Pancreas (tissue), 10 donors: ENCODE data around the gene IST1. TPM values are rescaled to one million over a fixed set of nuclear protein-coding genes. Genes with fewer than 3 reads are reported as not detected.

Experiments used
- ATAC-seq, 4 donors: fragments of 200-7000 bp; cut with Tn5 transposase; one replicate each; pipeline versions ENCODE4 v1.8.0 to v1.9.1; 2020; ENCODE audit warnings: mild to moderate bottlenecking in 4 of 4, moderate library complexity in 4 of 4
- DNase-seq, 6 donors: peaks; one replicate each; pipeline ENCODE4 v3.0.0-alpha.2; 2020
- FAIRE-seq: peaks from 2 replicates; lab custom pipeline; 2012; peaks lifted over from hg19 to GRCh38; lab: Jason Lieb, UNC
- H3K27ac ChIP-seq, 4 donors: fragments of 200-600 bp; sonication (generic); 1 replicate in 3 of 4; 2 replicates in 1 of 4; pipeline versions ENCODE4 v1.5.0 to v1.8.0; 2020
- H3K27me3 ChIP-seq, 4 donors: fragments of 200-600 bp; one replicate each; pipeline ENCODE4 v1.8.0; 2021
- H3K36me3 ChIP-seq, 3 donors: fragments of 200-600 bp; sonication (generic) in 1 of 3; one replicate each; pipeline versions ENCODE4 v1.5.0 to v1.8.0; 2020 to 2021
- H3K4me1 ChIP-seq, 3 donors: fragments of 200-600 bp; one replicate each; pipeline ENCODE4 v1.8.0; 2021
- H3K4me3 ChIP-seq, 4 donors: fragments of 200-600 bp; sonication (generic) in 2 of 4; one replicate each; pipeline versions ENCODE4 v1.5.0 to v1.8.0; 2020 to 2021
- H3K9me3 ChIP-seq, 4 donors: fragments of 200-600 bp; one replicate each; pipeline ENCODE4 v1.8.0; 2021
- CTCF ChIP-seq, 4 donors: fragments of 200-600 bp; sonication (generic) in 3 of 4; IDR thresholded peaks; one replicate each; pipeline versions ENCODE4 v1.5.0 to v1.8.0; 2021; ENCODE audit warnings: antibody characterized with exemption in 4 of 4
- WGBS, 2 donors: extraction: QIAGEN DNeasy Blood & Tissue Kit; methylation state at CpG; one replicate each; pipeline ENCODE4 v1.1.7; 2013; 5-methylcytosine and 5-hydroxymethylcytosine counted together
- intact Hi-C, 3 donors: fragments of 100-400 bp; cut with DNase I; formaldehyde crosslinking; loops; one replicate each; pipeline versions ENCODE4 v1.11.1 to v1.14.2; 2022
- polyA plus RNA-seq, 2 donors: library from polyadenylated mRNA; stranded (reverse); fragments of 200-250 nt; gene quantifications; one replicate each; pipeline ENCODE4 v1.2.3, GENCODE V29; 2013
- total RNA-seq, 6 donors: library from RNA; stranded (reverse); fragmentation: NEBNext Ultra II Directional in 4 of 6; extraction: Animal tissue kit (Norgen Biotek cat#: 25700) in 4 of 6; gene quantifications; one replicate each; pipeline versions ENCODE4 v1.2.1 to v1.2.4, GENCODE V29; 2021 to 2023
- donor health status: healthy with polysubstance abuse.
- donor health status: DM: no; HTN: no; CAD: no; lungs with moderate emphysema.
- donor health status: DM: no; HTN: no; CAD: no.
- donor health status: control.
- donor health status: control.
- donor health status: Bipolar disorder and iron deficiency.
- donor health status: DM: yes; HTN: yes; CAD: no.
- donor health status: DM: no; HTN: no; CAD: no.
- donor health status: DM: no; HTN: no; CAD: no.
- donor health status: DM: yes; HTN: yes; CAD: no.

The IST1 gene
- total and polyA plus RNA-seq, 8 donors, result 56.1 to 121 (median 69.4) TPM

- Histone ChIP-seq H3K9me3 (no peaks in the 10 kb centered on the region), H3K36me3 (no peaks in the 10 kb centered on the region), H3K27ac (no peak overlapping the region), H3K4me3 (no peak overlapping the region), H3K4me1 (peaks cover 0 to 5% (median 0%) of the 10 kb centered on the region in 3 donors), H3K27me3 (no peaks in the 10 kb centered on the region)
- ATAC-seq (no peak), FAIRE-seq (no peak), DNase-seq (no peak)
- 59 to 62% methylated on average over 4 of the region's 4 CpGs for WGBS, 2 donors
- intact Hi-C loops, result no loop called here
- TF ChIP-seq CTCF (IDR thresholded peaks at IDR 0.05), result no peak
Observed at GRCh38 chr16:71966932-71967331, 71.6 kb downstream of the IST1 start.

GRCh38 chr16:71969353-71969752 lies 74.0 kb downstream of the IST1 start:
- no peak overlapping the region for H3K27ac ChIP-seq
- no peaks in the 10 kb centered on the region for H3K36me3 ChIP-seq
- H3K4me1 ChIP-seq, result peaks cover 0 to 5% (median 0%) of the 10 kb centered on the region in 3 donors
- DNase-seq (no peak), FAIRE-seq (no peak), ATAC-seq (no peak)
- TF ChIP-seq CTCF (IDR thresholded peaks at IDR 0.05), result no peak
- intact Hi-C loops, result no loop called here
- H3K4me3 ChIP-seq, result no peak overlapping the region
- WGBS, 2 donors, result 86 to 88% methylated on average over 2 of the region's 2 CpGs
- no peaks in the 10 kb centered on the region for H3K9me3 ChIP-seq
- no peaks in the 10 kb centered on the region for H3K27me3 ChIP-seq

GRCh38 chr16:71971571-71971970 lies 76.2 kb downstream of the IST1 start:
- Histone ChIP-seq H3K27me3 (no peaks in the 10 kb centered on the region), H3K36me3 (no peaks in the 10 kb centered on the region), H3K4me3 (no peak overlapping the region), H3K9me3 (no peaks in the 10 kb centered on the region), H3K4me1 (no peaks in the 10 kb centered on the region), H3K27ac (no peak overlapping the region)
- WGBS, 2 donors, result 82 to 87% methylated on average over 4 of the region's 4 CpGs
- TF ChIP-seq CTCF (IDR thresholded peaks at IDR 0.05), result no peak
- DNase-seq, result no peak
- ATAC-seq, result no peak
- intact Hi-C loops, result no loop called here
- FAIRE-seq, result no peak

GRCh38 chr16:71972356-71972755 lies 77.0 kb downstream of the IST1 start:
- FAIRE-seq (no peak), DNase-seq (no peak), ATAC-seq (no peak)
- no peak overlapping the region for H3K4me3 ChIP-seq
- 85 to 93% methylated on average over 3 of the region's 3 CpGs for WGBS, 2 donors
- H3K36me3 ChIP-seq, result no peaks in the 10 kb centered on the region
- no peak for TF ChIP-seq CTCF (IDR thresholded peaks at IDR 0.05)
- no peaks in the 10 kb centered on the region for H3K27me3 ChIP-seq
- H3K9me3 ChIP-seq, result no peaks in the 10 kb centered on the region
- H3K27ac ChIP-seq, result no peak overlapping the region
- intact Hi-C loops, result no loop called here
- no peaks in the 10 kb centered on the region for H3K4me1 ChIP-seq

GRCh38 chr16:71973001-71973400 lies 77.7 kb downstream of the IST1 start:
- intact Hi-C loops, result no loop called here
- 73 to 77% methylated on average over 9 of the region's 9 CpGs for whole genome bisulfite sequencing, 2 donors

More at GRCh38 chr16:71973001-71973400, 77.7 kb downstream of the IST1 start:
- Histone ChIP-seq H3K36me3 (no peaks in the 10 kb centered on the region), H3K27ac (no peak overlapping the region), H3K4me3 (no peak overlapping the region), H3K4me1 (no peaks in the 10 kb centered on the region), H3K27me3 (no peaks in the 10 kb centered on the region), H3K9me3 (no peaks in the 10 kb centered on the region)
- TF ChIP-seq CTCF (IDR thresholded peaks at IDR 0.05), result no peak
- no peak for DNase-seq
- ATAC-seq, result no peak
- FAIRE-seq, result no peak
